HPDE6-E6E7 (cell line): ENCODE measurements around the gene TMEM150C.
"Not testable (repeated sequence)": the region's sequence is repeated elsewhere in the genome, so short reads cannot be mapped to it uniquely, and the experiment has no call there.

Source experiments
- DNase-seq: peaks from one replicate; pipeline ENCODE4 v3.0.0; 2011; ENCODE audit warnings: missing footprints; ENCODE audit errors: extremely low spot score

The TMEM150C gene

DNA sequence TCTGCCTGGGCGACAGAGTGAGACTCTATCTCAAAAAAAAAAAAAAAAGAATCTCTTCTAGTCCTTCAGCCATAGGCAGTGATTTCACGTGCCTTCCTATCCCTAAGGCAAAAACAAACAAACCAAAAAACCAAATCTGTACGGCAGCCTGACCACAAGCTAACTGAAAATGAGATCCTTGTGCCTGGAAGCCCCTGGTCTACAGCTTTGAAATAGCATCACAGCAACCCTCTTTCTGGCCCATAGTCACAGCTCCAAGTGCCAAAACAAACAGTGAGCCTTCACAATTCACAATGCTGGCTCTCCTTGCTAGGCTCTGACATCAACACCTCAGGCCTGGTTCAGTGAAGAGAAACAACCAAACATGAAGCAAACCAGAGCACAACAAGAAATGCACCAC lies 46.1 kb downstream of the TMEM150C start:
- DNase-seq: no peak

DNA sequence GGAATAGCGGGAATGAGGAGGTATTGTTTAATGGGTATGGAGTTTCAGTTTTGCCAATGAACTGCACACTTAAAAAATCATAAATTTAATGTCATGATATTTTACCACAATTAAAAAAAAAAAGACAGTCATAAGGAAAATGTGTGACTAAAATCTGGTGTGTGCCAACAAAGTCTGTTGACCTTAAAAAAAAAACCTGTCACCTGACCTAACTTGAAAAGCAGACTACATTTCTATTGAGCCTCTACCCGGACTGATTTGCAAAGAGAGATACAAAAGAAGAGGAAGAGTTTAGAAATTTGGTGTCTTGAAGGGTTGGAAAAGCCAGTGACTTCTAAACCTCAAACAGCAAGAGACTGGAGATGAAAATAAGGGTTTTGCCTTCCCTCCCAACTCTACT lies 48.4 kb downstream of the TMEM150C start:
- no peak for DNase-seq

DNA sequence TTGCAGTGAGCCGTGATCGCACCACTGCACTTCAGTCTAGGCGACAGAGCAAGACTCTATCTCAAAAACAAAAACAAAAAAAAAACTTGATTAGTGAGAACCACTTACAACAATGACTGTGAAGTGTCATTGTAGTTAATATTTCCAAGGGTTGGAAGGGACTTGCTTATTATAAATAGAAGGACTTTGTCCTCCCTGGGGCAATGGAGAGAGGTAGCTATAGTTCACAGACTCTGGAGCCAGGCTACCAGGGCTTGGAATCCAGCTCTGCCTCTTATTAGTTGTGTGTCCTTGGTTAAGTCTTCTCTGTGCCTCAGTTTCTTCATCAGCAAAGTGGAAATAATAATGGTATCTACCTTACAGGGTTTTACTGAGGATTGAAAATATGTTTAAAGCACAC lies 51.6 kb downstream of the TMEM150C start:
- no peak for DNase-seq

DNA sequence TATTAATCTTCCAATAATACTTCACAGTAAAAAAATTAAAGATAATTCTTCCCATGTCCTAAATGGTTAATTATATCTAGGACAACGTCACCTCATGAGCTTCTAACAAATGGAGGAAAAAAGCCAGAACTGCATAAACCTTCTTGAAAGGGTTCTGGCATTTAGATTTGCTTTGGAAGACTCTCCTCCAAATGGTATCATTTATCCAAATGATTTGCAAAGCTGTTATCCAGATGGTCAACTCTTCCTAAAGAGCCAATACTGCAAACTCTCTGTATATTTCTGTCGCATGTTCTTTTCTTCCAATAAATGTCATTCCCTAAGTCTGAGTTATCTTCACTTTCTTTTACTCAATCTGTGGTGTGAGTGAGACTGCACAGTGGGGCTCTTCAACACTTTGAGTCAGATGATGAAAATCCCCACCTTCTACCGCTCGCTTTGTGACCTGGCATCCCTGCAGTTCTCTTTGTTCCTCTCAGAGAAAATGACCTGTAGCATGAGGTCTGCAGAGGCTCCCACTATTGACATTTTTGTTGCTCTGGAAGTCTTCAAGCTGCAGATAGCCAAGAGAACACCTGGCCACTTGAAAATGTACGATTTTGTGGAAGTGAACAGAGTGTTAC lies 52.9 kb downstream of the TMEM150C start:
- no peak for DNase-seq

DNA sequence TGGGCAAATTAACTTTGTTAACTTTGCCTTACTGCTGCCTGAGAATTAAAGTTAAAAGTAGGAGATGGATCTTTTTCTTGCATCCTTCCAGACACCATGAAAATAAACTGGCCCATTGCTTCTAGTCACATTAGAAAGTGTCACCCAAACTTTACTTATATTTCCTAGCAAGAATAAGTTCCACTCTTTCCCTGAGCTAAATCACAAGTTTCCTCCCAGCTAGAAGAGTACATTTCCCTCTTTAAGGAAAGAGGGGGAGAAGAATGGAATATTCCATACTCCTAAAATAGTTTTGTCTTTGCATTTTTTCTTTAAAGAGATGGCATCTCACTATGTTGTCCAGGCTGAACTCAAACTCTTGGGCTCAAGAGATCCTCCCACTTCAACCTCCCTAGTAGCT lies 53.8 kb downstream of the TMEM150C start:
- DNase-seq: no peak

DNA sequence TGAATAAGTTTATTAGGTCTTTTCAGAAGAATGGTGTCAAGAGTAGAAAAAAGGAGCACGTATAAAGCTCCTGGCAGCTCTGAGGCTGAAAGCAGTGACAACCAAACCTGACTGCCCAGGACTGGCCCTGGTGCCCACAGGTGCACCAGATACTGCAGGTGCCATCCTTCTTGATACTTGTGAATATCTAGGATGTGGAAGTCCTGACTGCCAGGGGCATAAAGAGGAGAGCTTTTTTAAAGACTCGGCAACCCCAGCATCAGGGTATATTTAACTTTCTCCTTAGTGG lies 60.7 kb downstream of the TMEM150C start:
- DNase-seq: no peak

DNA sequence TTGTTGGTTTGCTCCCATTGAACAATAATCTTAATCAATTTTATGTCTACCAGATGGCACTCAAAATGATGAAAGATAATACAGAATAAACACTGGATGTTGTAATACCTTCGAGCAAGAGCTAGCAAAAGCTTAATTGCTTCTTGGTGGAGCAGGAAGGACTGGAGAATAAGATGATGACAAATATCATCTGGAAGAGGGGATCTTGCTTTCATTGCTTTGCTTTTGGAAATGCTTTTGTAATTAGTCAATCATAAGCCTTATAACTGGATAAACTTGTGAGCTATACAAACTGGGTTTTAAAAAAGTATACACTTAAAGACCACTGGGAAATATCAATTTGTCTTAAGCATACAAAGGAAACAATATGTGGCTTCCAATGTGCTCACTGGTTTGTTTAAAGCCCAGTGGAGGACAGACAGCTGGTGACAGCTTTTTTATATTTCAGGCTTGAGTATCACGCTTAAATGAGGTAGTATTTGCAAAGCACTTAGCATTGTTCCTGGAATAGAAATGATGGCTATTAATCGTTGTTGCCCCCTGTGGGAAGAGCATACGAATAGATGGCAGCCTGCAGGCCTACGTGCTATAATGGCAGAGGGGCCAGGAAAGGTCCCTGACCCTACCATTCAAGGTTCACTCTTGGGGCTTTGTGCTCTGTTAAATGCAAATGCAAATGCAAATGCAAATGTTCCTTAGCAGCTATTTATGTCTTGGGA lies 61.2 kb downstream of the TMEM150C start:
- no peak for DNase-seq

DNA sequence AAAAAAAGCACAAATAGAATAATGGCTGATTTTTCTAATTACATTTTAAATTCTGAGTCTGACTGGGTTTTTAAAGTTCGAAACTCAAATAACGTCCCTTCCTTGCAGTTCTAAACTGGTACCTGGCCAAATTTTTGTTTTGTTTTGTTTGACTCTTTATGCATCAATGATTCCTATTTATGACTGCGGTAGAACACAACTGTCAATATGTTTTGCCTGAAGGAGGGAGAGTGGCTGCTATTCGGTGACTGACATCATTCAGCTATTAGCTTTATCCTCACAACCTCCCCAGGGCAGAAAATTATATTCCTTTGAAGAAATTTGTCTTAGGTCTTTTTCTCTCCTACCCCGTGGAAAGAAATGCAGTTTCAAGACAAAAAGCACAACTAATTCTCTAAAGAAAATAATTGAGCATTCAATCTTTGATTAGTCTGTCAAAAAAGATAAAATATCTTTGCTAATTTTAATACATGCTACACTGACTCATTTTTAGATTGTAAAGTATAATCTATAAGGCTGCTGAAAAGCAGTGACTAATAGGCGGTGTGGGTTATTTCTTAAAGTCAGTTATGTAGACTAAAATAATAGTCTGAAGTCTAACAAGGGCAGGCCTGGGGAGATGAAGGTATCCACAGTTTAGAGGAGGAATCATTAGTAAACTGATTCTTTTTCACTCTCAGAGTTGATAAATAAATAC lies 61.9 kb downstream of the TMEM150C start:
- DNase-seq: no peak

DNA sequence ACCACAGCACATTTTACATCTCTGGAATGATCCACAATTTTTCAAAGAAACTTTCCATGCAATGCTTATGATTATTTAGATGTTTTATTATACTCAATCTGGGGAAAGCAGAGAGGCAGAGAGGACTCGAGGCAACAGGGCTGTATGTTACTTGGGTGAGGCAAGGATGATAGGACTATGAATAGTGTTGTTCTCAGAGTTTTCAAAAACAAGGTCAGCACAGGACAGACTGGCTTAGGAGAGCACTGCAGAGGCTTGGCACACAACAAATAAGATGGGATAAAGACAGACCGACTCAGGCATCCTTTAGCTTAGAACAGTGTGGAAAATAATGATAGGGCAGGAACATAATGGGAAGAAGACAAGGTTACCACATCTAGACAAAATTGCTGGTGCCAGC lies 65.4 kb downstream of the TMEM150C start:
- DNase-seq: no peak

DNA sequence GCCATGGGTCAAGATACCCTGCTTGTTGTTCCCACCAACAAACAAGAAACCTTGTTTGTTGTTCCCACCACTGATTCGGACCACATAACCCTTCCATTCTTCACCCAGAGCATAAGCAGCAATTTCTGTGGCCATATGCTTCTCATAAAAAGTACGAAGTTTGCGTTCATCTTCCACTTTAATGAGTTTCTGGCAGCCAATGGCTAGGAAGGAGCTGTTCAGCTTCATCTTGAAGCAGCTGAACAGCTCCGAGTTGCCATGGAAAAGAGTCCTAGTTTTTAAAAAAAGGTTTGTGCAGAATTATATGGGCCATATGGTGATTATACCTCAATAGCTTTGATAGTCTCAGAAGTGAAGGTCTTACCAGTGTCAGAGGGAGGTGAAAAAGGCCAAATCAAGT lies 66.1 kb downstream of the TMEM150C start:
- no peak for DNase-seq

DNA sequence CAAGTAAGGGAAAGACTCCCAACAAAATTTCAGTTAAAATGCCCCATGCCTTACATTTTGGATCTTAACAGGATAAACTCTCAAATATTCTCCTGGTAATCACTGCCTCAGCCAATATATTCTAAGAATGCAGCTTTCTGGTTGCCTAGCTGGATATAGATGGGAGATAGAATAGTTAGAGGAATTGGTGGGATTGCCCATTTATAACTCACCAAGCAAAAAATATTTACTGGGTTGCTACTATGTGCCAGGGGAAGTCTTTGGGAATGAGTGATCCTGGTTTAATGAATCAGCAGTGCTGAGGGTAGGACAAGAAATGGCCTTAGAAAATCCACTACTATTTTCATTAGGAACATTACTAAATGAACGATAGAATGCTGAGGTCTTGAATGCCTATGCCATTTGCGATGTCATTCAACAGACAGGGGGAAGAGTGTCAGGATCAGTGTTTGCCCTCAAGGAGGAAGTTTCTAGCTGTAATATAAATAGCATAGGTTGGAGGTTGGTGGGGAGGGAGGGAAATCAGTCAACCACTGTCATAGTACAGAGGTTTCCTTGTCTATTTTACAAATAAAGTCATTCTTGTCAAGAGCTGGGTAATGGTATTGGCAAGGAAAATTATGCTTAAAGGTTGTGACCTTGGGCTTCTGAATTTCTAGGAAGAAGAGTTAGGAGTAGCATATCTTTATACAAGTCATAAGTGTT lies 67.9 kb downstream of the TMEM150C start:
- no peak for DNase-seq

DNA sequence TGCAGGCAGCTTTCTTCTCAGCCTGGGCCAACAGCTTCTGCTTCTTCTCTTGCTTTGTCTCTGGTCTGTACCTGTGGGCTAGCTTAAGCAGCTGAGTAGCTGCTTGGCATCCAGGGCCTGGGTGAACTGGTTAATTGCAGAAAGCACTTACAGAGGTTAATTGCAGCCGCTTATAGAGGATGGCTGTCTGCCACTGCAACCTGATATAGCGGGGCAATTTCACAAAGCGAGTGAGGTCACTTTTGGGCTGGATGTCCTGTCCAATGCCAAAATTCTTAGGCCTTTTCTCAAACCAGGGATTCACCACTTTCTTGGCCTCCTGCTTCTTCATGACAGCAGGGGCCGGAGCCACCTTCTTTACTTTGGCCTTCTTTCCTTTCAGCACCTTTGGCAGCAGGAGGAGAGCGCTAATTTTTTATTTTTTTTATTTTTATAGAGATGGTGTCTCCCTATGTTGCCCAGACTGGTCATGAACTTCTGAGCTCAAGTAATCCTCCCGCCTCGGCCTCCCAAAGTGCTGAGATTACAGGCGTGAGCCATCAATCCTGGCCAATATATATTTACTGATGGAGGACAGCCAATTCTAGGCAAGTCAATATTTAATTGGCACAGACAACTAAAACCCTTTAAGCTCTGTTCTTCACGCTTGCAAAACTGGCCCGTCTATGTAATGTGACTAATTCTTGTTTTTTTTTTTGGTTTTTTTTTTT lies 70.4 kb downstream of the TMEM150C start:
- DNase-seq: no peak

DNA sequence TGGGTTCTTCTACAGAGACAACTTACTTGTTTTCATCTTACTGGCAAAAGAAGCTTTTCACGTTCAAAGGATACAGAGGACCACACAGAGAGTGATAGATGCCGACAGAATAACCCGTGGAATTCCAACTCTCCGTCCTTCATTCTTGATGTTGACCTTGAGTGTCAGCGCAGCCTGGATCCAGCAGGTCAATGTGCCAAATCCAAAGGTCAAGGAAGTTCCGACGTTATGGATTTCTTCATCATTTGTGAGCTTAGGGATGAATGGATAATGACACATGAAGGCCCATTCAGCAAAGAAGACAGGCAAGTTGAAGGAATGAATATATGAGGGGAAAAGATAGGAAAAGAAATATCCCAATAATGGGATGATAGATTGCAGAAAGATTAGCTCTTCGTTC lies 71.8 kb downstream of the TMEM150C start:
- no peak for DNase-seq

DNA sequence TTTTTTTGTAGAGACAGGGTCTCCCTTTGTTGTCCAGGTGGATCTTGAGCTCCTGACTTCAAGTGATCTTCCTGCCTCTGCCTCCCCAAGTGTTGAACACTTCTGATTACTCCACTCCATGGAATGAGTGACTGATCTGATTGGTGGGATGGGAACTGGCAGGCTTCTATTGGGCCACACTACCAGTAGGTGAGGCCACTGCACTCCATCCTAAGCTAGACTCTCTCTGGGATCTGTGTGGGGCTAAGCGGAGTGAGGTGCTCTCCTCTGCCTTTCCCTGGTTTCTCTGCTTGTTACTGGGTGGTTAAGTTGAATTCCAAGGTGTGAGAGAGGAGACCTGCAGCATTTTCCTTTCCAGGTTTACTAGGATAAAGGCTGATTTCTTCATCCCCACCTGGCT lies 72.7 kb downstream of the TMEM150C start:
- no peak for DNase-seq

DNA sequence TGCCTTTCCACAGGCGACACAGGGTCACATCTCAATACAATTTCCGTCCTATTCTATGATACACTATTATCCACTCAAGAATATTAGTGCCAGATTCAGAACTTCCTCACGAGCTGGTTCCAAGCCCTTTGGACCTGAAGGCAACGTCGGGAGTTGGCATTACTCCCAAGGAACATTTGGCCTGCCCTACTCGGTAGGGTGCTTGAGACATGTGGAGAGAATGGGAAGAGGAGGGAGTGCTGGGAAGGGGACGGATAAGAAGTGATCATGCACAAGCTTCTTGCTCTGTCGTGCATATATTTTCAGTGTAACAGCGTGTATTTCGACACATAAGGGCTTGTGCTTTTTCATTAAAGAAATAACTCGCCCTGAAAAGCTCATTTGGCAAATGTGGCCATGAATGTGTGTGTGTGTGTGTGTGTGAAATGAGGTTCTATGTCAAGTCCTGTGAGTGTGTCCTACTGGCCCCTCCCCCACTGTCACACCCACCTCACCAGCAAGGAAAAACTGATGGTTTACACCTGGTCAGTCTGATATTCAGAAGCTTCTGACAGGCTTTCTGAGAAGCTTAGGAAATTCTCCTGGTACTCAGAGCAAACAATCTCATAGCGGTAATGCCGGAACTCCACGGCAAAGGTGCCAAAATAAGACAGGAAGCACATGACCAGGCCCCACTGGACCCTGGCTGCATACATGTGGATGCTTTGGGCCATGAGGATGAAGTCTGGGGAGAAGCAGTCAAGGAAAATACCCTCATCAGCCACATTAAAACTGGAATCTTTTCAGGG lies 76.6 kb downstream of the TMEM150C start:
- DNase-seq: no peak

DNA sequence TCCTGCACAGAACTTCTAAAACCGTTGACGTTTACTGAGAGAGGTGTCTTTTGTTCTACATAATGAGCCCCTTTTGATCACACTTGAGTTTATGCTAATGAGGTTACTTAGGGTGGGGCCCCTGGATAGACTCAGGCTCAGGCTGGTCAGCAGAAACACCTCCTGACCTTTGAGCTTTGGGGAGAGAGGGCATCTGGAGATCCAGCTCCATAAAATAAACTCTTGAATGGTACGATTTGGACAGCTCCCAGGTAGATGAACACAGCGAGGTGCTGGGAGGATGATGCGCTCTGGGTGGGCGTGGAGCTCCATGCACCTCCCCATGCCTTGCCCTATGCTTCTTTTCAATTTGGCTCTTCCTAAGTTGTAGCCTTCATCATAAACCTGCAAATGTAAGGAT lies 79.4 kb downstream of the TMEM150C start:
- DNase-seq: no peak

DNA sequence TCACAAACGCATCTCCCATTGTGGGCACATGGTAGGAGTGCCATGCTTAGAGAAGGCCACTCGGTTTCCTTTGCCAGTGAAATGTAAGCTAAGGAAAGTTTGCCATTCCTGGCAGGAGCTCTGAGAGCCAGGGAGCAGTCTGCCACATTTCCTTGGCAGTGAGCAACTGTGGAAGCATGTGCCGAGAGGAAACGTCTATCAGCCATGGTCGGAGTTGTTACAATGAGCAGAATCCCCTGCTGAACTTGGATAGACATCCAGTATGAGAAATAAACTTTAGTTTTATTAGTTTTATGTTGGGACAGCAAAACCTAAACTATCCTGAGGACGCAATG lies 80.3 kb downstream of the TMEM150C start:
- no peak for DNase-seq

DNA sequence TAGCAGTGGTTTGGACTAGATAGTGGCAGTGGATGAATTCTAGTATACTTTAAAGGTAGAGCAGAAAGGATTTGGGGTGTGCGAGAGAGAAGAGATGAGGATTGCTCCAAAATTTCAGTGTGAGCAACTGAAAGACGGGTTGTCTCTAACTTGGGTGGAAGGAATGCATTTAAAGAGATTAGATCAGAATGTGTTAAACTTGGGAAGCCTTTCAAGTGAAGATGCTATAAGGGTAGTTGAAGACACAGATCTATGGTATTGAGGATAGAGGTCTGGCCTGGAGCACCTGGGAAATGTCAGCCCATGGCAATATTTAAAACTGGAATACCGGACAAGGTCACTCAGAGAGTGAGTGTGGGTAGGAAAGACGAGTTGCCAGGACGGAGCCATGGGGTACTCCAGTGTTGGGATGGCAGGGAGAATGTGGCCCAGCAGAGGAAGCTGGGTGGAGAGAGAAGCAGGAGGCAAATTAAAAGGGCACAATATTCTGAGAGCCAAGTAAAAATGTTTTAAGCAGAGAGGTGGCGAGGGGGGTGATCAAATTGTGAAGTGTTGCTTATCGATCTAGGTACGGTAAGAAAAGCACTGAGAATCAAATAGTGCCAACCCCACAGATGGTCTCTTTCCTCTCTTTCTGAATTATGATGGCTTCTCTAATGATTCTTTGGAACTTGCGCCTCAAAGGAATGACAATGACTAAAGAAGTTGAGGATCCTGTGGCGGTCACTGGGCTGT lies 80.8 kb downstream of the TMEM150C start:
- DNase-seq: no peak

DNA sequence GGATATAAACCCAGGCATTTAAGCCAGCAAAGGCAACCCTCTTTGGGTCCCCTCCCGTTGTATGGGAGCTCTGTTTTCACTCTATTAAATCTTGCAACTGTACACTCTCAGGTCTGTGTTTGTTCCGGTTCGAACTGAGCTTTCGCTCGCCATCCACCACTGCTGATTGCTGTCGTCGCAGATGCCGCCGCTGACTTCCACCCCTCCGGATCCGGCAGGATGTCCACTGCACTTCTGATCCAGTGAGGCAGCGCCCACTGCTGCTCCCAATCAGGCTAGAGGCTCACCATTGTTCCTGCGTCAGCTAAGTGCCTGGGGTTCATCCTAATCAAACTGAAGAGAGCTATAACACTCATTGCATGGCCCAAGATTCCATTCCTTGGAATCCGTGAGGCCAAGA lies 82.2 kb downstream of the TMEM150C start:
- no peak for DNase-seq

DNA sequence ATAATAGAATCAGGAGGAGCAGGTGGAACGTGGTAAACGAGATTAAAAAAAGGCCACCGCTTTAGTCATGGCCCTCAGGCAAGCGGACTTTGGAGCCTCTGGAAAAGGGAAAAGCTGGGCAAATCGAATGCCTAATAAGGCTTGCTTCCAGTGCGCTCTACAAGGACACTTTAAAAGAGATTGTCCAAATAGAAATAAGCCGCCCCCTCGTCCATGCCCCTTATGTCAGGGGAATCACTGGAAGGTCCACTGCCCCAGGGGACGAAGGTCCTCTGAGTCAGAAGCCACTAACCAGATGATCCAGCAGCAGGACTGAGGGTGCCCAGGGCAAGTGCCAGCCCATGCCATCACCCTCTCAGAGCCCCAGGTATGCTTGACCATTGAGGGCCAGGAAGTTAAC lies 84.3 kb downstream of the TMEM150C start:
- not testable (repeated sequence) for DNase-seq

DNA sequence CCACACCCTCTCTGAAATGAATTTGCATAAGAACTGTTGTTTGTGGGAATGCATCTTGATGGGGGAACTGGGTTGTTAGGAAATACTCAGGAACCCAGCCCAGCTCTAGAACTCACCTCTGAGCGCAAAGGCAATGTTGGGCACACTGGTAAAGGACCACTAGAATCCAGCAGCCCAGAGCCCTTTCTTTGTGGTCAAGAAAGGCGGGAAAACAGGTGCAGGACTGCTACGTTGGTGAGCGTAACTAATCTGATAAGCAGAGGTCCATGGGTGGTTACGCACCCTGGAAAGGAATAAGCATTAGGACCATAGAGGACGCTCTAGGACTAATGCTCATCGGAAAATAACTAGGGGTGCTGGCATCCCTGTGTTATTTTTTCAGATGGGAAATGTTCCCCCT lies 85.9 kb downstream of the TMEM150C start:
- DNase-seq: not testable (repeated sequence)
